Activated T-cell treated with anti-CD3 and anti-CD28 coated beads, Interleukin-2, amount 50 U/mL, for 4 hours (primary cell): ENCODE measurements around the gene SLC23A2. TPM values are rescaled to one million over a fixed set of nuclear protein-coding genes. Genes with fewer than 3 reads are reported as not detected.

Experiments
- ATAC-seq, 2 donors: fragments of 200-7000 bp; cut with Tn5 transposase; one replicate each; pipeline ENCODE4 v1.10.0; 2021
- DNase-seq: peaks from one replicate; pipeline ENCODE4 v3.0.0-alpha.2; 2020
- H3K27me3 Mint-ChIP-seq: one replicate; pipeline ENCODE4 v1.8.0; 2021; ENCODE audit warnings: low read depth, mixed read lengths
- H3K36me3 Mint-ChIP-seq: one replicate; pipeline ENCODE4 v1.8.0; 2022; ENCODE audit warnings: mixed read lengths; ENCODE audit not compliant: insufficient read depth
- H3K4me1 Mint-ChIP-seq: one replicate; pipeline ENCODE4 v1.8.0; 2021; ENCODE audit warnings: low read depth, mixed read lengths
- H3K4me3 Mint-ChIP-seq: one replicate; pipeline ENCODE4 v1.8.0; 2021; ENCODE audit warnings: mild to moderate bottlenecking, moderate library complexity, mixed read lengths
- H3K9me3 Mint-ChIP-seq: one replicate; pipeline ENCODE4 v1.8.0; 2021; ENCODE audit warnings: mixed read lengths
- total RNA-seq, 3 donors: library from RNA; stranded (reverse); gene quantifications; one replicate each; pipeline ENCODE4 v1.2.1, GENCODE V29; 2021

Gene SLC23A2
- total RNA-seq, 3 donors from 2014 or later: 19.6 to 25.9 (median 20.4) TPM

- Mint-ChIP-seq H3K9me3 (no peaks in the 10 kb centered on the region), H3K27me3 (no peaks in the 10 kb centered on the region), H3K4me3 (no peak overlapping the region), H3K4me1 (peaks cover 1% of the 10 kb centered on the region), H3K36me3 (peaks cover 12% of the 10 kb centered on the region)
- no peak for ATAC-seq
- DNase-seq: no peak
Observed at GRCh38 chr20:4920655-4921054, 80.7 kb downstream of the SLC23A2 start.

- Mint-ChIP-seq H3K4me1 (no peaks in the 10 kb centered on the region), H3K4me3 (no peak overlapping the region), H3K9me3 (no peaks in the 10 kb centered on the region), H3K27me3 (no peaks in the 10 kb centered on the region), H3K36me3 (peaks cover 8% of the 10 kb centered on the region)
- no peak for DNase-seq
- ATAC-seq: no peak
Observed at GRCh38 chr20:4920131-4920530, 81.2 kb downstream of the SLC23A2 start.

- H3K4me3 Mint-ChIP-seq: no peak overlapping the region
Observed at GRCh38 chr20:4919047-4919704, 82.1 kb downstream of the SLC23A2 start.

GRCh38 chr20:4918473-4918872 lies 82.8 kb downstream of the SLC23A2 start:
- DNase-seq (no peak), ATAC-seq (no peak)
- no peak overlapping the region for H3K4me3 Mint-ChIP-seq
- no peaks in the 10 kb centered on the region for H3K4me1 Mint-ChIP-seq
- peaks cover 6% of the 10 kb centered on the region for H3K36me3 Mint-ChIP-seq
- no peaks in the 10 kb centered on the region for H3K9me3 Mint-ChIP-seq
- no peaks in the 10 kb centered on the region for H3K27me3 Mint-ChIP-seq

More at GRCh38 chr20:4919047-4919704, 82.1 kb downstream of the SLC23A2 start:
- no peaks in the 10 kb centered on the region for H3K9me3 Mint-ChIP-seq
- no peaks in the 10 kb centered on the region for H3K4me1 Mint-ChIP-seq
- H3K36me3 Mint-ChIP-seq: peaks cover 7% of the 10 kb centered on the region
- DNase-seq (no peak), ATAC-seq (no peak)
- H3K27me3 Mint-ChIP-seq: no peaks in the 10 kb centered on the region

GRCh38 chr20:4916971-4917881 lies 84.1 kb downstream of the SLC23A2 start:
- H3K9me3 Mint-ChIP-seq: no peaks in the 10 kb centered on the region
- peaks cover 3% of the 10 kb centered on the region for H3K4me1 Mint-ChIP-seq
- ATAC-seq (no peak), DNase-seq (no peak)
- H3K36me3 Mint-ChIP-seq: peaks cover 13% of the 10 kb centered on the region
- H3K27me3 Mint-ChIP-seq: no peaks in the 10 kb centered on the region
- no peak overlapping the region for H3K4me3 Mint-ChIP-seq

- no peak overlapping the region for H3K4me3 Mint-ChIP-seq
- H3K27me3 Mint-ChIP-seq: no peaks in the 10 kb centered on the region
- ATAC-seq (no peak), DNase-seq (no peak)
- H3K9me3 Mint-ChIP-seq: no peaks in the 10 kb centered on the region
- H3K4me1 Mint-ChIP-seq: peaks cover 5% of the 10 kb centered on the region
- peaks cover 22% of the 10 kb centered on the region for H3K36me3 Mint-ChIP-seq
Observed at GRCh38 chr20:4913147-4913546, 88.2 kb downstream of the SLC23A2 start.

GRCh38 chr20:4912380-4913142 lies 88.7 kb downstream of the SLC23A2 start:
- Mint-ChIP-seq H3K27me3 (no peaks in the 10 kb centered on the region), H3K9me3 (no peaks in the 10 kb centered on the region), H3K4me3 (no peak overlapping the region), H3K36me3 (peaks cover 28% of the 10 kb centered on the region), H3K4me1 (peaks cover 6% of the 10 kb centered on the region)
- ATAC-seq: no peak
- no peak for DNase-seq

GRCh38 chr20:4910951-4911350 lies 90.4 kb downstream of the SLC23A2 start:
- DNase-seq (no peak), ATAC-seq (no peak)
- Mint-ChIP-seq H3K27me3 (no peaks in the 10 kb centered on the region), H3K36me3 (peaks cover 29% of the 10 kb centered on the region), H3K9me3 (no peaks in the 10 kb centered on the region), H3K4me3 (no peak overlapping the region), H3K4me1 (peaks cover 6% of the 10 kb centered on the region)

- no peaks in the 10 kb centered on the region for H3K27me3 Mint-ChIP-seq
- H3K4me3 Mint-ChIP-seq: no peak overlapping the region
Observed at GRCh38 chr20:4905613-4906012, 95.7 kb downstream of the SLC23A2 start.

GRCh38 chr20:4905195-4905594 lies 96.1 kb downstream of the SLC23A2 start:
- ATAC-seq (no peak), DNase-seq (no peak)
- peaks cover 41% of the 10 kb centered on the region for H3K36me3 Mint-ChIP-seq
- no peak overlapping the region for H3K4me3 Mint-ChIP-seq
- peaks cover 1% of the 10 kb centered on the region for H3K4me1 Mint-ChIP-seq
- H3K27me3 Mint-ChIP-seq: no peaks in the 10 kb centered on the region
- no peaks in the 10 kb centered on the region for H3K9me3 Mint-ChIP-seq

More at GRCh38 chr20:4905613-4906012, 95.7 kb downstream of the SLC23A2 start:
- Mint-ChIP-seq H3K9me3 (no peaks in the 10 kb centered on the region), H3K36me3 (peaks cover 43% of the 10 kb centered on the region), H3K4me1 (peaks cover 1% of the 10 kb centered on the region)
- DNase-seq (no peak), ATAC-seq (no peak)

- DNase-seq: no peak
- Mint-ChIP-seq H3K4me1 (peaks cover 1% of the 10 kb centered on the region), H3K27me3 (no peaks in the 10 kb centered on the region), H3K36me3 (peaks cover 48% of the 10 kb centered on the region), H3K9me3 (no peaks in the 10 kb centered on the region), H3K4me3 (no peak overlapping the region)
- ATAC-seq: no peak
Observed at GRCh38 chr20:4904127-4904860, 97.0 kb downstream of the SLC23A2 start.

GRCh38 chr20:4902788-4903187 lies 98.5 kb downstream of the SLC23A2 start:
- ATAC-seq (no peak), DNase-seq (no peak)
- Mint-ChIP-seq H3K9me3 (no peaks in the 10 kb centered on the region), H3K27me3 (no peaks in the 10 kb centered on the region), H3K4me1 (peaks cover 1% of the 10 kb centered on the region), H3K4me3 (no peak overlapping the region), H3K36me3 (peaks cover 48% of the 10 kb centered on the region)

- H3K27me3 Mint-ChIP-seq: no peaks in the 10 kb centered on the region
- DNase-seq: no peak
- H3K4me1 Mint-ChIP-seq: no peaks in the 10 kb centered on the region
- no peaks in the 10 kb centered on the region for H3K9me3 Mint-ChIP-seq
- no peak for ATAC-seq
- H3K36me3 Mint-ChIP-seq: peaks cover 45% of the 10 kb centered on the region
- no peak overlapping the region for H3K4me3 Mint-ChIP-seq
Observed at GRCh38 chr20:4901031-4901818, 100.1 kb downstream of the SLC23A2 start.
